ENCODE measurements around the gene SFXN5. TPM values are rescaled to one million over a fixed set of nuclear protein-coding genes. Genes with fewer than 3 reads are reported as not detected.
"Not testable (repeated sequence)": the region's sequence is repeated elsewhere in the genome, so short reads cannot be mapped to it uniquely, and the experiment has no call there.

The SFXN5 gene
- total and polyA plus RNA-seq, 7 donors: 5.1 to 17.1 (median 12.2) TPM

DNA sequence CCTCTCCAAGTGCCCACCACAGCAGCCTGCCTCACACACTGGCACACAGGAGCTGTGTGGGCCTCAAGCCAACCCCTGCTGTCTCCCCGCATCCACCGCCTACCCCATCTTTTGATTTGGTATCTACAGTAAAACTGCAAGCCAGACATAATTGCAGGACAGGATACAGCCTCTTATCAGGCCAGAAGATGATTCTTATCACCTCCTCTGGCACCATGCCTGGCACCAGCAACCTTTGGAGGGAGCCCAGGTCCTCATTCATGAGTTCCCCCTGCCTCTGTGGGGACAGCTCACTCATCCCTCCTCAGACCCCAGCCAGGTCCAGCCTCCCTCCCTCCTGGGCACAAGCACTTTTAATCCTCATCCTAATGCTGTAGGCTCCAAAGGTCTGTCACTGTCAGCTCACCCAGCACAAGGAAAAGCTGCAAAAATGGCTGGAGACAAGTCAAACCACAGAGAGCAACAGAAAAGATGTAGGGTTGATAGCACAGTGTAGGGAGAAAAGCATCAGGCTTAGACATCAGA, 31.6 kb upstream of the SFXN5 start:
- Histone ChIP-seq H3K36me3 (ENCODE audit: insufficient read depth in 1 of 2, low read depth in 1 of 2) (no peaks in the 10 kb centered on the region), H3K9me3 (no peaks in the 10 kb centered on the region), H3K27me3 (ENCODE audit: insufficient read depth in 3 of 3, low read length in 2 of 3) (no peaks in the 10 kb centered on the region), H3K4me3 (no peak overlapping the region), H3K27ac (no peak overlapping the region), H3K4me1 (peaks cover 21% of the 10 kb centered on the region)
- DNase-seq (no peak), ATAC-seq (no peak)
- intact Hi-C loops (cut with DNase I): no loop called here
- TF ChIP-seq, protein P1, sequence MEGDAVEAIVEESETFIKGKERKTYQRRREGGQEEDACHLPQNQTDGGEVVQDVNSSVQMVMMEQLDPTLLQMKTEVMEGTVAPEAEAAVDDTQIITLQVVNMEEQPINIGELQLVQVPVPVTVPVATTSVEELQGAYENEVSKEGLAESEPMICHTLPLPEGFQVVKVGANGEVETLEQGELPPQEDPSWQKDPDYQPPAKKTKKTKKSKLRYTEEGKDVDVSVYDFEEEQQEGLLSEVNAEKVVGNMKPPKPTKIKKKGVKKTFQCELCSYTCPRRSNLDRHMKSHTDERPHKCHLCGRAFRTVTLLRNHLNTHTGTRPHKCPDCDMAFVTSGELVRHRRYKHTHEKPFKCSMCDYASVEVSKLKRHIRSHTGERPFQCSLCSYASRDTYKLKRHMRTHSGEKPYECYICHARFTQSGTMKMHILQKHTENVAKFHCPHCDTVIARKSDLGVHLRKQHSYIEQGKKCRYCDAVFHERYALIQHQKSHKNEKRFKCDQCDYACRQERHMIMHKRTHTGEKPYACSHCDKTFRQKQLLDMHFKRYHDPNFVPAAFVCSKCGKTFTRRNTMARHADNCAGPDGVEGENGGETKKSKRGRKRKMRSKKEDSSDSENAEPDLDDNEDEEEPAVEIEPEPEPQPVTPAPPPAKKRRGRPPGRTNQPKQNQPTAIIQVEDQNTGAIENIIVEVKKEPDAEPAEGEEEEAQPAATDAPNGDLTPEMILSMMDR (IDR thresholded peaks at IDR 0.05): no peak
- 63 to 83% (median 81%) methylated on average over 2 of the region's 2 CpGs for WGBS, 3 donors

GRCh38 chr2:73101626-73102256, 30.2 kb upstream of the SFXN5 start:
- H3K9me3 ChIP-seq: no peaks in the 10 kb centered on the region
- intact Hi-C loops (cut with DNase I): no loop called here
- 79 to 87% (median 86%) methylated on average over 12 of the region's 12 CpGs for WGBS, 3 donors

GRCh38 chr2:73100956-73101355, 29.4 kb upstream of the SFXN5 start:
- no peaks in the 10 kb centered on the region for H3K27me3 ChIP-seq (ENCODE audit: insufficient read depth in 3 of 3, low read length in 2 of 3)
- 90 to 91% (median 90%) methylated on average over 4 of the region's 4 CpGs for WGBS, 3 donors
- H3K4me1 ChIP-seq: peaks cover 6% of the 10 kb centered on the region
- no peaks in the 10 kb centered on the region for H3K9me3 ChIP-seq
- ATAC-seq: no peak
- H3K27ac ChIP-seq: no peak overlapping the region
- no peaks in the 10 kb centered on the region for H3K36me3 ChIP-seq (ENCODE audit: insufficient read depth in 1 of 2, low read depth in 1 of 2)
- no peak overlapping the region for H3K4me3 ChIP-seq
- intact Hi-C loops (cut with DNase I): no loop called here
- TF ChIP-seq, protein P1 (IDR thresholded peaks at IDR 0.05): no peak
- DNase-seq: no peak

More at GRCh38 chr2:73101626-73102256, 30.2 kb upstream of the SFXN5 start:
- peaks cover 9% of the 10 kb centered on the region for H3K4me1 ChIP-seq
- no peak for DNase-seq
- H3K36me3 ChIP-seq (ENCODE audit: insufficient read depth in 1 of 2, low read depth in 1 of 2): no peaks in the 10 kb centered on the region
- no peak overlapping the region for H3K27ac ChIP-seq
- no peak overlapping the region for H3K4me3 ChIP-seq
- TF ChIP-seq, protein P1 (IDR thresholded peaks at IDR 0.05): no peak
- H3K27me3 ChIP-seq (ENCODE audit: insufficient read depth in 3 of 3, low read length in 2 of 3): no peaks in the 10 kb centered on the region
- ATAC-seq: no peak

GRCh38 chr2:73099486-73099885, 28.0 kb upstream of the SFXN5 start:
- Histone ChIP-seq H3K9me3 (no peaks in the 10 kb centered on the region), H3K27me3 (ENCODE audit: insufficient read depth in 3 of 3, low read length in 2 of 3) (no peaks in the 10 kb centered on the region), H3K27ac (no peak overlapping the region), H3K4me1 (peaks cover 2% of the 10 kb centered on the region), H3K4me3 (no peak overlapping the region), H3K36me3 (ENCODE audit: insufficient read depth in 1 of 2, low read depth in 1 of 2) (no peaks in the 10 kb centered on the region)
- TF ChIP-seq, protein P1 (IDR thresholded peaks at IDR 0.05): no peak
- DNase-seq (no peak), ATAC-seq (no peak)
- 82 to 92% (median 89%) methylated on average over 3 of the region's 3 CpGs for WGBS, 3 donors
- intact Hi-C loops (cut with DNase I): no loop called here

- Histone ChIP-seq H3K9me3 (no peaks in the 10 kb centered on the region), H3K27ac (no peak overlapping the region), H3K4me3 (no peak overlapping the region), H3K27me3 (ENCODE audit: insufficient read depth in 3 of 3, low read length in 2 of 3) (no peaks in the 10 kb centered on the region), H3K4me1 (peaks cover 13% of the 10 kb centered on the region), H3K36me3 (ENCODE audit: insufficient read depth in 1 of 2, low read depth in 1 of 2) (no peaks in the 10 kb centered on the region)
- WGBS, 3 donors: 79 to 84% (median 82%) methylated on average over 3 of the region's 3 CpGs
- intact Hi-C loops (cut with DNase I): no loop called here
- no peak for DNase-seq
- TF ChIP-seq, protein P1 (IDR thresholded peaks at IDR 0.05): no peak
- no peak for ATAC-seq
Measured at GRCh38 chr2:73095910-73096309, 24.4 kb upstream of the SFXN5 start.

GRCh38 chr2:73093601-73094218, 22.2 kb upstream of the SFXN5 start:
- intact Hi-C loops (cut with DNase I); H3K27ac ChIP-seq; H3K4me3 ChIP-seq; H3K36me3 ChIP-seq (ENCODE audit: insufficient read depth in 1 of 2, low read depth in 1 of 2); H3K27me3 ChIP-seq (ENCODE audit: insufficient read depth in 3 of 3, low read length in 2 of 3); H3K9me3 ChIP-seq; DNase-seq: not testable (repeated sequence)
- peak in 2 of 4 donors; percentile 20 to 29 for ATAC-seq
- WGBS, 3 donors: 64 to 76% (median 73%) methylated on average over 17 of the region's 17 CpGs
- H3K4me1 ChIP-seq: peaks cover 13% of the 10 kb centered on the region

Data from psoas muscle (tissue), 8 donors.